Measurements from ENCODE around the gene CELF2.

The CELF2 gene

DNA sequence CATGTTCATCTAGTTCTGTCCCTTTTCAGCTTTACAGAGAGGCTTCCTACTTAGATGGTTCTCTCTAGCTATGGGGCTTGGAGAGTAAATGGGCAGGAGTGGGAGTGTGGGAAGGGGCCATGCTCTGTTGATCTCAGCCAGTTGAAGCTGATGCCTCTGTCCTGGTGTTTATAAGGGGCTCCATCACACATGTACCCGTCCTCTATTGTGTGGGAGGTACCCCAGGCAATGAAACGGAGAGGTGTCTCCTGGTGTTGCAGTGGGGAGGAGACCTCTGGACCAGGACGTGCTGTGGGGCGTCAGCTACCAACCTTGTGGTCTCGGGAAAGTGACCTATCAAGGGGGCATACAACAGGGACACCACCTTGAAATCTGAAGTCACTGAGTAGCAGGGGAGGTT is 173.5 kb downstream of the CELF2 start:
- in situ Hi-C loops (cut with HindIII; ENCODE audit: low sequenced_read_pairs) = no loop called here
- TF ChIP-seq, protein P1, sequence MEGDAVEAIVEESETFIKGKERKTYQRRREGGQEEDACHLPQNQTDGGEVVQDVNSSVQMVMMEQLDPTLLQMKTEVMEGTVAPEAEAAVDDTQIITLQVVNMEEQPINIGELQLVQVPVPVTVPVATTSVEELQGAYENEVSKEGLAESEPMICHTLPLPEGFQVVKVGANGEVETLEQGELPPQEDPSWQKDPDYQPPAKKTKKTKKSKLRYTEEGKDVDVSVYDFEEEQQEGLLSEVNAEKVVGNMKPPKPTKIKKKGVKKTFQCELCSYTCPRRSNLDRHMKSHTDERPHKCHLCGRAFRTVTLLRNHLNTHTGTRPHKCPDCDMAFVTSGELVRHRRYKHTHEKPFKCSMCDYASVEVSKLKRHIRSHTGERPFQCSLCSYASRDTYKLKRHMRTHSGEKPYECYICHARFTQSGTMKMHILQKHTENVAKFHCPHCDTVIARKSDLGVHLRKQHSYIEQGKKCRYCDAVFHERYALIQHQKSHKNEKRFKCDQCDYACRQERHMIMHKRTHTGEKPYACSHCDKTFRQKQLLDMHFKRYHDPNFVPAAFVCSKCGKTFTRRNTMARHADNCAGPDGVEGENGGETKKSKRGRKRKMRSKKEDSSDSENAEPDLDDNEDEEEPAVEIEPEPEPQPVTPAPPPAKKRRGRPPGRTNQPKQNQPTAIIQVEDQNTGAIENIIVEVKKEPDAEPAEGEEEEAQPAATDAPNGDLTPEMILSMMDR (IDR thresholded peaks at IDR 0.05; ENCODE audit: low read depth, low read length) = no peak
- no peak for DNase-seq (ENCODE audit: low read depth, low spot score)
- H3K4me3 ChIP-seq (ENCODE audit: low read depth, low read length) = no peak overlapping the region

DNA sequence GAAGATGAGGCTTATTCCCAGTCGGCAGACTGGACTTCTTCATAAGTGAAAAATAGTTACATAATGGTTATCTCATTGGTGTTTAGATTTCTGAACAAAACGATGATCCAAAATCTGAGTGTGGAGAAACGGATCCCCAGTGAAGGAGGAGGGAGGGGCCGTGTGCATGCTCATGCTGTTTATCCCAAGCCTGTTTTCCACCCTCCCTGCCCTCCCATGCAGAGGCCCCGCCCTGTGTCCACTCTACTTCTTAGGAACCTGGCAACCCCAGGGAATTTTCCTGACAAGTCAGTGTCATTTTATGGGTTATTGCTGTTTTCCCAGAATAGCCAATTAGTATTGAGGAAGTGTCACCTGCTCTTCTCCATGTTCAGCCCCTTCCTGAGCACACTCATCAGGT is 174.0 kb downstream of the CELF2 start:
- TF ChIP-seq, protein P1 (IDR thresholded peaks at IDR 0.05; ENCODE audit: low read depth, low read length) = no peak
- in situ Hi-C loops (cut with HindIII; ENCODE audit: low sequenced_read_pairs) = no loop called here
- no peak for DNase-seq (ENCODE audit: low read depth, low spot score)
- H3K4me3 ChIP-seq (ENCODE audit: low read depth, low read length) = no peak overlapping the region

DNA sequence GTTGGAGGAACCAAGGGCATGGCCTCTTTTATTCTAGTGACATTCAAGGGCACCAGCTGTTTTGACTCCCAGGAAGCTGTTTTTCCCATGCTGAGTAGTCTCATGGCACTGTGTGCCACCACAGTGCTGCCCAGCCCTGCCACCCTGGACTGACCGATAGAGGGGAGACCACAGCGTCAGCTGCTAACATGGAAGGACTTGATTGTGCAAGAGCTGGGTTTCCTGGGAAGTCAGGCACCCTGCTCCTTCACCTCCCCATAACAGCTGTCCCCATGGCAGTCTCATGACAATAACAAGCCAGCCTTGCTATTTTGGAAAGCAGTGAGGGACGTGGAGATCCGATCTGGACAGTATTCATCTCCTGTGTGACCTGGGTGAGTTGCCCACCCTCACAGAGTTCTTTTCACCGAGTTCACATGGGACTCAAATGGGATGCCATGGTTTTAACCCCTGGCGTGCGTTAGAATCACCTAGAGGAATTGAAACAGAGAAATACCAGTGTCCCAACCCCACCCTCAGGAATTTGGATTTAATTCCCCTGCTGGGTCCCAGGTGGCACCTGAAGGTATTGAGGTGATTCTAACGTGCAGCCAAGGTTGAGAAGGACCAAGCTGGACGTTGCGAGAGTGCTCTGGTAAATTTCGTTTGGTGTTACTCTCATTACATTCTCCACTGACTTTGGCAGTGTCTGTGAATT is 174.8 kb downstream of the CELF2 start:
- TF ChIP-seq, protein P1 (IDR thresholded peaks at IDR 0.05; ENCODE audit: low read depth, low read length) = no peak
- in situ Hi-C loops (cut with HindIII; ENCODE audit: low sequenced_read_pairs) = no loop called here
- no peak overlapping the region for H3K4me3 ChIP-seq (ENCODE audit: low read depth, low read length)
- DNase-seq (ENCODE audit: low read depth, low spot score) = no peak

DNA sequence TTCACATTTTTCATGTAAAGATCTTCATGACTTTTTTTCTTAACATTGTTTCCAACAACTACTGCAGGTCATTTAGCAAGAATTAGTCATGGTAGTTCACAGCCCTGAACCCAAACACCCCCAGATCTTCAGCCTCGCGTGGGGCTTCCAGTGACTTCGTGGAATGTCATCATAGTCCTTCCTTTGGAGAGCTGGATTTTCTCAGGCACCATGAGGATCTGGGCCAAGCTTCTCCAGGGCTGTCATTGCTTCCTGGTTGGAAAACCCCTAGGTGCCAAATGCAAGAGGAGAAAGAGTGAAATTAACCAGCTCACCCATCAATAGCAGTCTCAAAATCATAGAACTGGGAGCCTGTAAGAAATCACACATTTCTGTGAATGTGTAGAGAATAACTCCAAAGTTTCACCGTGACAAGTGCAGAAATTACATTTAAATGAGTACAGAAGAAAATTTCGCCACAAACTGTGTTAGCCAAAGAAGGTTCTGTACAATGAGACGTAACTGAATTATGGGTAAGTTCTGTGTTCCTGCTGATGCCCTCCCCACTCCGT is 175.4 kb downstream of the CELF2 start:
- TF ChIP-seq, protein P1 (IDR thresholded peaks at IDR 0.05; ENCODE audit: low read depth, low read length) = no peak
- DNase-seq (ENCODE audit: low read depth, low spot score) = no peak
- in situ Hi-C loops (cut with HindIII; ENCODE audit: low sequenced_read_pairs) = no loop called here
- H3K4me3 ChIP-seq (ENCODE audit: low read depth, low read length) = no peak overlapping the region

DNA sequence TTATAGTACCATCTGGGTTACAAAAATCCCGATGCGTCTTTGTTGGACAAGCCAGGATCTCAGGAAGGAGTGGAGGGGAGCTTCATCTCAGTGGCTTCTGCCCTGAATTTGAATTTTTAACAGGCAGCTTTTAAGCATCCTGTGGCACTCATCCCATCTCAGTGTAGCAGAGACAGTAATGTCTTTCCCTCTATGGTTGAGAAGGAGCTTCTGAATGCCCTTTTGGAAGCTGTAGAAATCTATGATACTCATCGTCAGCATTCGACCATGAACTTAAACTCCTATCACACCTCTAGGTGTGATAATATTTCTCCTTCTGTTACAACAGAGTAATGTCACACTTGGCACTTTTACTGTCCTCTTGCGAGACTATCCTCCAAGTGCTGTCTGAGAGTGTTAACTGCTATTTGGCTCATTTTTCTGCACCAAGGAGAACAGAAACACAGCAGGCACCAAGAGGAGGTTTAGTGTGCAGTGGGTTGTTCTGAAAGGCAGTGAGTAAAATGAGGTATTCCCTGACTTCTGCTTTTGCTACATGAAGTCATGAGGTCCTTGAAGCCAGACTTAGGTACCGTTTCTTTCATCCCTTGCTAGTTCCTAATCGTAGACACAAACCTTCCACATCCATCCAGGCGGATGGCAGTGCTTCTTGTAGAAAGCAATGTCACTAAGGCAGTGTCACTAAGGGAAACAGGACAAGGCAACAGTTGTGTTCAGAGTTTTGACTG is 177.4 kb downstream of the CELF2 start:
- H3K4me3 ChIP-seq (ENCODE audit: low read depth, low read length) = no peak overlapping the region
- in situ Hi-C loops (cut with HindIII; ENCODE audit: low sequenced_read_pairs) = no loop called here
- DNase-seq (ENCODE audit: low read depth, low spot score) = no peak
- TF ChIP-seq, protein P1 (IDR thresholded peaks at IDR 0.05; ENCODE audit: low read depth, low read length) = no peak

DNA sequence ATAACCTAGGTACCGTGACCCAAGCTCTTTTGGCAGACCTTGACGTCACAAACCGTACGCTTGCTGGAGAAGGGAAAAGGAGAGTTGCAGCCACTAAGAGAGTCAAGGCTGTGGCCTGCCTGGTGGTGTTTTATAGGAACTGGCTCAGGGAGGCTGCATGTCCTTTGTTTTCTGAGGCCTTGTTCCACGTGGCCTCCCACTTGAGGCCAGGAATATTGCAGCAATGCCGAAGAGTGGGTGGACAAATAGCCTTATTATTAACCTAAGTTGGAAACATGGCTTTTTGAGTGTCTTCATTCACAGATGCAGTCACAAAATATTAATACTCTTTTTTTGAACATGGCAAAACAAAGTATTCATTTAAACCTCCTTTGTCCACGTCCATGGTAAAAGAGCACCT is 178.0 kb downstream of the CELF2 start:
- in situ Hi-C loops (cut with HindIII; ENCODE audit: low sequenced_read_pairs) = no loop called here
- TF ChIP-seq, protein P1 (IDR thresholded peaks at IDR 0.05; ENCODE audit: low read depth, low read length) = no peak
- no peak for DNase-seq (ENCODE audit: low read depth, low spot score)
- H3K4me3 ChIP-seq (ENCODE audit: low read depth, low read length) = no peak overlapping the region

All from astrocyte of the spinal cord (primary cell).